AG10803 (cell line): ENCODE measurements around the gene BTBD16.

Source experiments
- DNase-seq: peaks from one replicate; pipeline ENCODE4 v3.0.0; 2010; ENCODE audit warnings: low read depth
- H3K4me3 ChIP-seq: 2 replicates; pipeline ENCODE4 v1.5.1; 2011; ENCODE audit warnings: mild to moderate bottlenecking, low read length, control low read depth
- CTCF ChIP-seq: conservative IDR thresholded peaks from 2 replicates; pipeline ENCODE4 v1.5.1; 2011; ENCODE audit warnings: mild to moderate bottlenecking, low read length, control low read depth, inconsistent platforms

The BTBD16 gene

GRCh38 chr10:122326385-122326784 is 55.3 kb downstream of the BTBD16 start:
- TF ChIP-seq CTCF, result no peak
- no peak overlapping the region for H3K4me3 ChIP-seq
- DNase-seq, result no peak

DNA sequence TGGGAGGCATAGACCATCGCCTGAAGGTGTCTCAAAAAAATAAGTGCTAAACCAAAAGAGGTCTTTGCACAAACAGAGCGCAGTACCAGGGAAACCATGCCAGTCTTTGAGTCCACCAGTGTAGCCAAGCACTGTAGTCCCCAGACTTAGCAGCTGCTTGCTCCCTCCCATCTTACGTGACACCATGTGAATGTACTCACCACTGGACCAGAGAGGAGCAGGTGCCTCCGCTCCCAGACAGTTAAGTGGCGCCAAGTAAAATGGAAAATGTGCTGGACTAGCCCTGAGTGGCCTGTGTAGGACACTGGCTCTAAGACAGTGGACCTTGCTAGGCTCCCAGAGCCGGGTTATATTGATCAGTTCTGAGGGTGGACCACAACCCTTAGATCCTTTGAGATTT is 55.7 kb downstream of the BTBD16 start:
- DNase-seq, result no peak
- H3K4me3 ChIP-seq, result no peak overlapping the region
- no peak for TF ChIP-seq CTCF

DNA sequence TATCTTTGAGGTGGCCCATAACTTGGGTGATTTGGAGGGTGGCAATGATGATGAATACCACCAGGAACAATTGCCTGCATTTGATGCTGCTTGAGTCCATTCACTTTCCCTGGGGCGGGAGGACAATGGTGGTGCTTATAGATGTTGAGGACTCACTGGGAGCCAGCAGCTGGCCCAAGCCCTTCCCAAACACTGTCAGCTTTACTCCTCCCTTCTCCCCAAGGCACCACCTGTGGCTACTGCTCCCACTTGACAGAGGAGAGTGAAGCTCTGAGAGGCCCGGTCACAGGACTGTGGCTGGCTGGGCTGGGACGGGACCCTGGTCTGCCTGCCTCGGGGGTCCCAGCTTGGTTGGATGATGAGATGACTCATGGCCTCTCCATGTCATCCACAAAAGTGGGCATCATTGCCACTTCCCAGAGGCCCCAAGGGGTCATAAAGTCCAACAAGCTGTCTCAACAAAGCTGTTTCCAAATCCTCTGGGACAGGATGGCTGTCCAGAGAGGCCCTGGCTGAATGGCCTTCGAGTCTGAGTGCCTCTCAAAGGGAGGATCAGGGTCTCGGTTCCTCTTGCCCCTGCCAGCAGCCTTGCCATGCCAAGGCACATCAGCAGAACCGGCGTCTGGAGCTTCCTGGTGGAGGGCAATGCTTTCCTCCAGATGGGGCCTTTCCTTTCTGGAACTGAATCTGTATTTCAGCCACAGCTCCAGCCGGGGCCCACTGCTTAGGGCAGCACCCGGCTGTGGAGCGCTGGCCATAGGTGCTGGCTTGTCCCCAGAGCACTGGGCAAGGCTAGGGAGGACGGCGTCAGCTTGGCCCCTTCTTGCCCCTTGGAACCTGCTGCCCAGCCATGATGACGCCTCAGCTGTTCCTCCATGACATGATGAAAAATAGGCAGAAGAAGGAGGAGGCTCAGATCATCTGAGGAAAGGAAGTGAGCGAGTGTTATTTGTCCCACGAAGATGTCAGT is 56.4 kb downstream of the BTBD16 start:
- TF ChIP-seq CTCF, result no peak
- DNase-seq, result no peak
- H3K4me3 ChIP-seq, result no peak overlapping the region

DNA sequence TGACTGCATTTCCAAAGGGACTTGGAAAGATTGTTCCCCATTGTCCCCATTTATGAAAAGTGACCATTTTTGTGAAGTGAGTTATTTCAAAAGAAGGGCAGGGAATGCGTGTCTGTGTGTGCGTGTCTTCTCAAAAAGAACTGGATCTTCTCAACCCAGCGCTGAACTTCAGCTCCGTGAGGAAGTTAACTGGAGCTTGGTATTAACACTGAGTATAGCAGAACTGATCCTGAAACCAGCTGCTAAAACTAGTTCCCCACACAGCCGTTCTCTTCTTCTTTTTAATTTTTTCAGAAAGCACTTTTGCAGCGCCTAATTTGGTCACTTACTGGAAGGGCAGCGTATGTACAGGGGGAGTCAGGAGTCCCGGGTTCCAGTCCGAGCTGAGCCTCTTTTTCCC is 57.6 kb downstream of the BTBD16 start:
- no peak for DNase-seq

DNA sequence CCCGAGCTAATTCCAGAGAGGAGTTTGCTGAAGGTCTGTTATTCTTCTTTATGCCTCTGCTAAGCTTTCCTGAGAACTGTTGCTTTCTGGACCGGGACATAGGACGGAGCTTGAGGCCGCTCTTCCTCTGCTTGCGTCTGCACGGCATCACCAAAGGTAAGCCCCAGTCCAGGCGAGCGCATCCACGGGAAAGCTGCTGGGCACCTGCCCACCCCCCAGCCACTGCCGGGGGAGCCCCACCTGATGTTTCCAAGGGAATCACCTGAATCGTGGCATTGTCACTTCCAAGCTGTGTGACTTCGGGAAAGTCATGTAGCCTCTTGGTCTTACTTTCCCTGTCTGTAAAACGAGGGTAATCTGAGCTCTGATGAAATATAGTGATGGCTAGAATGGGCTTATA is 58.3 kb downstream of the BTBD16 start:
- TF ChIP-seq CTCF, result no peak
- H3K4me3 ChIP-seq, result no peak overlapping the region

More for the DNA sequence above, 57.6 kb downstream of the BTBD16 start:
- no peak overlapping the region for H3K4me3 ChIP-seq
- TF ChIP-seq CTCF, result no peak

DNA sequence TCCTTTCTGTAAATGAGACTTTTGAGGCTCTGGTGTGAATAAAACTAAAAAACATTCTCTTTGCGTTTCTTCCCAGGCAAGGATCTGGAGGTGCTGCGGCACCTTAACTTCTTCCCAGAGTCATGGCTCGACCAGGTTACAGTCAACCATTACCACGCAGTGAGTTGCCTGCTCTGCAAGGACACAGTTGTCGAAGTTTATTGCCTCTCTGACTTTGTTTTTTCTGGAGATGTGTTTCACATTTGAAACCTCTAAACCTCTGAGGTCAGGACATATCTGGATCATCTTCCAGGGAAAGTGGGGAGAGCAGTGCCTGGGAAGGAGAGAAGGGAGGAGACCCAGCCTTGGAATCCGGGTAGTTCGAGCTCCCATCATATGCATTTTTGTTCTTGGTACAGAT is 60.0 kb downstream of the BTBD16 start:
- TF ChIP-seq CTCF, result no peak
- no peak for DNase-seq
- no peak overlapping the region for H3K4me3 ChIP-seq

More for the DNA sequence above, 58.3 kb downstream of the BTBD16 start:
- DNase-seq, result no peak
